Activated naive CD4-positive, alpha-beta T cell treated with anti-CD3 and anti-CD28 coated beads for 36 hours (primary cell): Measurements from ENCODE around the gene DUSP14. TPM values are rescaled to one million over a fixed set of nuclear protein-coding genes. Genes with fewer than 3 reads are reported as not detected.
A peak's percentile ranks its signal among the peaks of the same experiment; 100 is the strongest.

Source experiments
- CTCF ChIA-PET: fragments of 350-600 bp; sonication (Branson Sonifier 250); formaldehyde crosslinking; loops from one replicate; lab custom pipeline; 2021; ENCODE audit warnings: antibody characterized with exemption; lab: Charles Lee
- DNase-seq: peaks from one replicate; pipeline ENCODE4 v3.0.0-alpha.2; 2020
- H3K27ac Mint-ChIP-seq: one replicate; pipeline ENCODE4 v1.8.0; 2021; ENCODE audit warnings: mild to moderate bottlenecking, mixed read lengths
- H3K27me3 Mint-ChIP-seq: one replicate; pipeline ENCODE4 v1.8.0; 2021; ENCODE audit warnings: low read depth, mixed read lengths
- H3K36me3 Mint-ChIP-seq: one replicate; pipeline ENCODE4 v1.8.0; 2021; ENCODE audit warnings: low read depth, mixed read lengths
- H3K4me1 Mint-ChIP-seq: one replicate; pipeline ENCODE4 v1.8.0; 2021; ENCODE audit warnings: low read depth, mixed read lengths
- H3K4me3 Mint-ChIP-seq: one replicate; pipeline ENCODE4 v1.8.0; 2021; ENCODE audit warnings: mild to moderate bottlenecking, moderate library complexity, mixed read lengths
- H3K9me3 Mint-ChIP-seq: one replicate; pipeline ENCODE4 v1.8.0; 2021; ENCODE audit warnings: mixed read lengths
- intact Hi-C: fragments of 100-400 bp; cut with micrococcal nuclease; formaldehyde crosslinking; loops from one replicate; pipeline ENCODE4 v1.15.1; 2023
- total RNA-seq, 2 experiments: library from RNA; stranded (reverse); gene quantifications; one replicate each; pipeline ENCODE4 v1.2.3, GENCODE V29; 2021

DUSP14 gene
- total RNA-seq, 2 experiments from 2014 or later, result 7.0 to 7.9 TPM

DNA sequence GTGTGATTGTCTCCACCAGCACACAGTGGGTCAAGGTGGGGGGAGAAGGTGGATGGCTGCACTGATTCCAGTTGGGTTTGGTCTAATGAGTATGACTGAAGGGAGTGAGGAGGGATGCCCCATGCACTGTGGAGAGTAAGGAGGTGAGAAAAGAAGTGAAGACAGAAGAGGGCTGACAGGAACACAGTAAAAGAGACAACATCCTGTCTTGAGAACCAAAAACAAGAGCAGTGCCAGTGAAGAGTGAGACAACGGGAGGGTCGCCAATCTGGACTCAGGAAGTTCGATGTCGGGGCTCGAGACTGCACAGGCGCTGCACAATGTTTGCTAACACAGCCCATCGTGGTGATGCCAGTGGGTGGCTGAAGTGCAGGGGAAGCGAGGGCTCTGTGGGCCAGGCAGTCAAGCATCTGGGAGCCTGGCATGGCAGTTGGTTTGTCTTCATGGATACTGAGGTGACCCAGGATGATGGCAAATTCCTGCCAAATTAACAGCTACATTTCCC, 34.1 kb downstream of the DUSP14 start:
- intact Hi-C loops, result no loop called here
- Mint-ChIP-seq H3K27me3 (no peaks in the 10 kb centered on the region), H3K4me3 (no peak overlapping the region), H3K9me3 (no peaks in the 10 kb centered on the region), H3K27ac (peak overlapping the region; percentile 4), H3K4me1 (peaks cover 7% of the 10 kb centered on the region), H3K36me3 (peaks cover 5% of the 10 kb centered on the region)
- no peak for DNase-seq
- CTCF ChIA-PET, result interaction anchor here (0.6 to 1.0 kb wide), 3 partner anchors 72 to 1641 kb away, joined by 3 to 5 read pairs (median 4); no protein-coding TSS in a partner anchor

DNA sequence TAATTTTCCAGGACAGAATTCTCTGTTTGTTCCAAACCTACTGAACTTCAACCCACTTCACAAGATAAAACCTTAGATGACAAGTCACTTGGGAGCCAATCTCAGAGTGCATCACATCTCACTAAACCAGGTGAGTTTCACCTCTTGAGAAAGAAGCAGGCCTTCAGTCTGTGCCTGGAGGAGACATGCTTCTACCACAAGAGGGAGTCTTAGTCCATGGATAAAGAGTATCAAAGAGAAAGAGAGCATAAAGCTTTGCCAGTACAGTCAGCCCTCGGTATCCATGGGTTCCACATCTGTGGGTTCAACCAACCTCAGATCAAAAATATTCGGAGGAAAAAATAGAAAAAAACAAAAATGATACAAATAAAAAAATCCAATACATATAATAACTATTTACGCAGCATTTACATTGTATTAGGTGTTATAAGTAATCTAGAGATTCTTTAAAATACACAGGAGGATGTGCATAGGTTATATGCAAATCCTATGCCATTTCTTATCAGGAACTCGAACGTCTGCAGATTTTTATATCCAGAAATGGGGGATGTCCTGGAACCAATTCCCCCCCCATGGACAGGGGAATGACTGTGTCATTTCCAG, 37.7 kb downstream of the DUSP14 start:
- H3K9me3 Mint-ChIP-seq, result no peaks in the 10 kb centered on the region
- no peak overlapping the region for H3K4me3 Mint-ChIP-seq
- intact Hi-C loops, result loop anchor here (1.0 to 5.0 kb wide), 6 partner anchors 43 to 264 kb away; partner anchors contain the start of genes DDX52 and SYNRG

DNA sequence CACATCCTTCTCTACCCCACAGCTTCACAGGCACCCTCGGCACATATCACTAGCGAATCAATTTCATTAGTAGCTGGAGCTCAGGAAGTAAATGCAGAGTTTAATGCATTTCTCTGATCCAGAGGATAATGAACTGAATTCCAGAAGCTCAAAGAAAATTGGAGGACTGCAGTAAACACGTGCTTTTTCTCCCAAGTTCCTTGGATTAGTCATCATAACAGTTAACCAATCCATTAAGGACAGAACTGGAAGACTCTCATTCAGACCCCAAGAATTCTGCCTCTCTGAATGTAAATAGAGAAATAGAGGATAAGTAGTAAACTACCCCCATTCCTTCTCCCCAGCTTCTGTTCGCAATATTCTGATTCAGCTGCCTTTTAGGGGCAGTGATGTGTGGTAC, 40.7 kb downstream of the DUSP14 start:
- Mint-ChIP-seq H3K4me1 (peaks cover 2% of the 10 kb centered on the region), H3K36me3 (peaks cover 4% of the 10 kb centered on the region), H3K9me3 (no peaks in the 10 kb centered on the region), H3K27me3 (no peaks in the 10 kb centered on the region), H3K27ac (no peak overlapping the region), H3K4me3 (no peak overlapping the region)
- CTCF ChIA-PET, result interaction anchor here (0.7 kb wide), 1 partner anchor 24 kb away, joined by 3 read pairs; no protein-coding TSS in a partner anchor
- DNase-seq, result no peak
- intact Hi-C loops, result no loop called here

More for the DNA sequence above, 37.7 kb downstream of the DUSP14 start:
- H3K4me1 Mint-ChIP-seq, result peaks cover 7% of the 10 kb centered on the region
- no peak overlapping the region for H3K27ac Mint-ChIP-seq
- peak; percentile 44 for DNase-seq
- H3K36me3 Mint-ChIP-seq, result peaks cover 7% of the 10 kb centered on the region
- CTCF ChIA-PET, result interaction anchor here (0.7 to 2.8 kb wide), 10 partner anchors 8 to 267 kb away, joined by 3 to 14 read pairs (median 4); partner anchors contain the start of gene SYNRG
- H3K27me3 Mint-ChIP-seq, result no peaks in the 10 kb centered on the region

DNA sequence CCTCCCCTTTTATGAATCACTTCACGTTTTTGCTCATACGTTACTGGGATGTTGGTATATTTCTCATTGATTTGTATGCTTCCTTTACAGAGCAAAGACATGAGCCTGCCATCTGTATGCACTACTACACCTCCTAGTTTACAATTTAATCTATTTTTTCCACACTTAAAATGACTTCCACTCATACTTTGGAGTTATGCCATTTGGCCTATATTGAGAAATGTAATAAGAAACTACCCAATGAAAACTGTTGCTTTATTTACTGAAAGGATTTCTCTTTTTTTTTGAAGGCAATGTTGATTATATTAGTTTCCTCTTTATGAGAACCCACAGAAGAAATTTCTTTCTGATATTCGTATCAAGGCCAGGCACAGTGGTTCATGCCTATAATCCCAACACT, 43.1 kb downstream of the DUSP14 start:
- intact Hi-C loops, result no loop called here
- Mint-ChIP-seq H3K36me3 (peaks cover 10% of the 10 kb centered on the region), H3K4me1 (no peaks in the 10 kb centered on the region), H3K9me3 (no peaks in the 10 kb centered on the region), H3K27ac (peak overlapping the region; percentile 50), H3K4me3 (no peak overlapping the region), H3K27me3 (no peaks in the 10 kb centered on the region)
- DNase-seq, result no peak
- CTCF ChIA-PET, result interaction anchor here (0.9 kb wide), 1 partner anchor 243 kb away, joined by 3 read pairs; no protein-coding TSS in a partner anchor

DNA sequence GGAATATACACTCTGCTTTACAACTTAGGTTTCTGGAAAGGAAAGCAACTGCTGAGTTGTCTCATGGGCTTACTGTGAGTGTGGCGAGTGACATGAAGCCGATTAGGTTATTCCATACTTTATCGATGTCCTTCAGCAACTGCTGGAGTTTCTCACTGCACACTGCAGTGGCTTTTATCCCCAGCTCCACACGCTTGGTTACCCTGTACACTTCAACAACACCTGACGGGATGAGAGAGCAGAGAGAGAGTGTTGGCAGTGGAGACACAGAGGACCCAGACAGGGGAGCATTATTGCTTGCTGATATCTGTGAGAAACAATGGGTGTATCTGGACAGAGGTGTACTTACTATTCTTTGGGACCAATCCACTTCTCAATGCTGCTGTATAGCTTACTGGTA, 46.2 kb downstream of the DUSP14 start:
- Mint-ChIP-seq H3K27me3 (no peaks in the 10 kb centered on the region), H3K4me1 (no peaks in the 10 kb centered on the region), H3K27ac (no peak overlapping the region), H3K36me3 (peaks cover 18% of the 10 kb centered on the region), H3K4me3 (no peak overlapping the region), H3K9me3 (no peaks in the 10 kb centered on the region)
- no peak for DNase-seq
- CTCF ChIA-PET, result interaction anchor here (1.1 kb wide), 2 partner anchors 8 to 73 kb away, joined by 3 to 4 read pairs; partner anchors contain the start of gene SYNRG
- intact Hi-C loops, result no loop called here

DNA sequence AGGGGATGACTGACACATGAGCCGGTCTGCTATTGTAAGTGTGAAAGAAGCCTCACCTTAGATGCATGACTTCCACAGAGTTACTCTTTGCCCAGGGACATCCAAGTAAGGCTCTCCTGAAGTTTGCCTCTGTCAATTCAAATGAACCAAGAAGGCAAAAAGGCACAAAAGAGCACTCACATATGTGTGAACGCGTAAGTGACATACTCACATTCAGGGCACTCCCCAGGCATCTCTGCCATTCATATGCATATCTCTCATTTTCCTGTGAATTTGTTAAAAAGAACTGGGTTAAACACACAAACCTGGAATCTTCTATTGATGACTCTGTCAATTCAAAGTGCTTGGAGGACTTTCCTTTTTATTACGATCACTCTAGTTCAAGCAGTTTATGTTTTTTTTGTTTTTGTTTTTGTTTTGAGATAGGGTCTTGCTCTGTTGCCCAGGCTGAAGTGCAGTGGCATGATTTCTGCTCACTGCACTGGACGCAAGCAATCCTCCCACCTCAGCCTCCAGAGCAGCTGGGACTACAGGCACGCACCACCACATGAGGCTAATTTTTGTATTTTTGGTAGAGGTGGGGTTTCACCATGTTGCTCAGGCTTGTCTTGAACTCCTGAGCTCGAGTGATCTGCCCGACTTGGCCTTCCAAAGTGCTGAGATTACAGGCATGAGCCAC, 49.4 kb downstream of the DUSP14 start:
- Mint-ChIP-seq H3K36me3 (peaks cover 26% of the 10 kb centered on the region), H3K9me3 (no peaks in the 10 kb centered on the region), H3K4me1 (peaks cover 5% of the 10 kb centered on the region), H3K27me3 (no peaks in the 10 kb centered on the region), H3K4me3 (no peak overlapping the region), H3K27ac (no peak overlapping the region)
- CTCF ChIA-PET, result no interaction called here
- intact Hi-C loops, result no loop called here
- DNase-seq, result no peak

DNA sequence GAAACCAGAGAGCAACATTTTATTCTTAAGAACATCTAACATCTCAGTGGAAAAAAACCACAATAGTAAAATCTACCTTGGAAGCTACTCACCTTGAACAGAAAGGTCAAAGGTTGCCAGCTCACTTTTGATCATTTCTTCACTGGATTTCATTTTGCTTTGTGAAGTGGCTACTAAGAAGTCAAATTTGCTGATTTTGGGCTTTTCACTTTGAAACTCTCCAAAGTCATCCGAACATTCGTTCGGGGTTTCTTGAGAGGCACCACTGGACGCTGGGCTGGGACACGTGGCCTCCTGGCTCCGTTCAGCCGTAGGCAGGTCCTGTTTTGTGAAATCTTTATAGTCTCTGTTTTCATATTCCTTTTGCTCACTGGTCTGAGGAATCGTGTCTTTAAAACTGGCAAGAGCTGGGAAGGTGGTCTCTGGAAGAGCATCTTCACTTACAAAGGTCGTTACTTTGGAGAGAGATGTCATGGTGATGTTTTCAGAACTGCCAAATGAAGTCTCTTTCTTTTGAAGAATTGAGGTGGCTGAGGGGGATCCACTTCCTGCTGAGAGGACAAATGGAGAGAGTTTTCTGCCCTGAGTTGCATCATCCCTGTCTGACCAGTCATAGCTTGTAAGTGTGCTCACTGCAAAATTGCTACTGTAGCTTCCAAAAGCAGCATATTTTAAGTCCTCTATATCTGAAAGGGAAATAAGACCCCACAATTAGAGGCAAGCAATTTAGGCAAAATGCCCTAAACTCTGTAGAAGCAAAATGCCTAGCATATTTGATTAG, 52.4 kb downstream of the DUSP14 start:
- intact Hi-C loops, result no loop called here
- no peak for DNase-seq
- H3K4me3 Mint-ChIP-seq, result no peak overlapping the region
- CTCF ChIA-PET, result no interaction called here
- no peaks in the 10 kb centered on the region for H3K9me3 Mint-ChIP-seq
- H3K27ac Mint-ChIP-seq, result peak overlapping the region; percentile 71
- H3K4me1 Mint-ChIP-seq, result peaks cover 13% of the 10 kb centered on the region
- no peaks in the 10 kb centered on the region for H3K27me3 Mint-ChIP-seq
- peaks cover 21% of the 10 kb centered on the region for H3K36me3 Mint-ChIP-seq

DNA sequence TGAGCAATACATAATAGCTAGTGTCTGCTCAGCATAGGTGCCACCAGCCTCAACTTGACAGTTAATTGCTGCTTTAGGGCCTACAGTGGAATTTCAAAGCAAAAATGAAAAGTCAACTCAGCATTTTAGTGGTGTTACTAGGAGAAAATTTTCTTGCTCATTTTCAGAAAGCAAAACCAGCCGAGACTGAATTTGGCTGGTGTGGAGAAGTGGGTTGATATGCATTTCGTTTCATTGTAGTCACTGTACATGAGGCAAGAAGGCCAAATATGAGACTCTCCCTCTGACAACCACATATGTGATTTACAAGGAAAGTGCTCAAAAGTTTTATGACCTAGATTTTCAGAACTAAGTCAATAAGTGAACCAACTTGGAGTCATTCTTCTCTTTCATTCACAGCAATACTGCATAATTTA, 54.0 kb downstream of the DUSP14 start:
- Mint-ChIP-seq H3K36me3 (peaks cover 19% of the 10 kb centered on the region), H3K27ac (no peak overlapping the region), H3K27me3 (no peaks in the 10 kb centered on the region)

DNA sequence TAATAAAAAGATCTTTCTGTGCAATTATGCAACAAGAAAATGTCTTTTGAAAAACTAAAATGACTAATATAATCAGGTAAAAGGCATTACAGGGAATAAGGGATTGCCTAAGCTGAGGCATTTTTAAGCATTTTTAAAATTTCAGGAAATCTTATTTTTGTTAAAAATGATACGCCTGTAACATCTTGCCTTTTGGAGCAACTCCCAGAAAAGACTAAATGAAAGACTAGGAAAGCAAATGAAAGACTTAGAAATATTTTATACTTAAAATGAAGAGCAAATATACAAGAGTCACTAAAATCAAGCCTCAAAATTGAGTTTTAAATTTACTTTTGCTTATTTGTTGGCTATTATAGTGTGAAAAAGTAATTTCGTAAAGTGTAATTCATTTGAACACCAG, 55.8 kb downstream of the DUSP14 start:
- Mint-ChIP-seq H3K9me3 (no peaks in the 10 kb centered on the region), H3K4me3 (no peak overlapping the region), H3K4me1 (peaks cover 39% of the 10 kb centered on the region), H3K27ac (no peak overlapping the region), H3K27me3 (no peaks in the 10 kb centered on the region), H3K36me3 (peaks cover 17% of the 10 kb centered on the region)
- CTCF ChIA-PET, result interaction anchor here (0.6 to 1.7 kb wide), 2 partner anchors 88 to 172 kb away, joined by 4 to 5 read pairs; no protein-coding TSS in a partner anchor
- no peak for DNase-seq
- intact Hi-C loops, result no loop called here

More for the DNA sequence above, 54.0 kb downstream of the DUSP14 start:
- peaks cover 27% of the 10 kb centered on the region for H3K4me1 Mint-ChIP-seq
- CTCF ChIA-PET, result interaction anchor here (0.8 to 1.7 kb wide), 3 partner anchors 10 to 170 kb away, joined by 3 to 5 read pairs (median 4); no protein-coding TSS in a partner anchor
- H3K4me3 Mint-ChIP-seq, result no peak overlapping the region
- H3K9me3 Mint-ChIP-seq, result no peaks in the 10 kb centered on the region
- intact Hi-C loops, result no loop called here
- DNase-seq, result no peak

DNA sequence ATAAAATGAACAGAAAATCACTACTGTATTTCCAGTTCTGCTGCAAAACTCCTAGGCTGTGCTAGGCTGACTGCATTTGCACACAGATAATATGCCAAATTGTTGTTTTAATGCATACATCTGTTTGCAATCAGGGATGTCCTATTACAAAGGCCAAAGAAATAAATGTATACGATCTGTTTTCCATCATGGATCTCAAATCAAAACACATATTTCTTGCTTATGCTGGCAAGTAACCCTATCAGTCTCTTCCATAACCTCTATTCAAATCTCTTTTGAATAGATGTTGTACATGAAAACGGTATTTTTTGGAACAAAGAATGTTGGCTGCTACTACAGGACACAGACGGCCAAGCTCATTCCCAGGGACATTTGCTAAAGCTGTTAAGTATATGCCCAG, 56.6 kb downstream of the DUSP14 start:
- Mint-ChIP-seq H3K36me3 (peaks cover 17% of the 10 kb centered on the region), H3K27ac (no peak overlapping the region)
- CTCF ChIA-PET, result no interaction called here

DNA sequence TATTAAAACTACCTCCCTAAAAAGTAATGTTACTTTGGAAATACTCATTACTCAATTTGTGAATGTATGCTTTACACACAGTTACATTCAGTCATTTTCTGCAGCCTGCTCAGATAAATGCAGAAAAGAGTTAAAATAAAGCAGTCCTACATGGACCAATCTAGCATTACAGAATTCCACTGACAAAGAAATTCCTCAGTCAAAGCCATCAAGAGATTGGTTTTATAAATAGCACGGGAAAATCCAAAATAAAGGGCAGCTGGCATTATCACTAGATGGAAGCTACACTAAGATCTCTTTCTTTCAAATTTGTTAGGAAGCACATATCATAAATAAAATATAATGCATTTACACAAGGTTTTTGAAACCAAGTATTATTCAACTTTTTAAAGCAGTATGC, 58.3 kb downstream of the DUSP14 start:
- peak overlapping the region; percentile 27 for H3K27ac Mint-ChIP-seq
- H3K27me3 Mint-ChIP-seq, result no peaks in the 10 kb centered on the region
- H3K36me3 Mint-ChIP-seq, result peaks cover 9% of the 10 kb centered on the region
- CTCF ChIA-PET, result interaction anchor here (0.7 kb wide), 1 partner anchor 22 kb away, joined by 3 read pairs; no protein-coding TSS in a partner anchor
- no peak overlapping the region for H3K4me3 Mint-ChIP-seq
- peaks cover 61% of the 10 kb centered on the region for H3K4me1 Mint-ChIP-seq
- H3K9me3 Mint-ChIP-seq, result no peaks in the 10 kb centered on the region
- intact Hi-C loops, result no loop called here
- DNase-seq, result no peak

More for the DNA sequence above, 56.6 kb downstream of the DUSP14 start:
- Mint-ChIP-seq H3K4me3 (no peak overlapping the region), H3K4me1 (peaks cover 46% of the 10 kb centered on the region), H3K27me3 (no peaks in the 10 kb centered on the region), H3K9me3 (no peaks in the 10 kb centered on the region)
- no peak for DNase-seq
- intact Hi-C loops, result no loop called here
